Activated T-cell treated with anti-CD3 and anti-CD28 coated beads for 48 hours (primary cell): ENCODE data around the gene OR6C2.
"Not testable (repeated sequence)": the region's sequence is repeated elsewhere in the genome, so short reads cannot be mapped to it uniquely, and the experiment has no call there.

ENCODE experiments used
- DNase-seq: peaks from one replicate; pipeline ENCODE4 v3.0.0-alpha.2; 2020; ENCODE audit warnings: low read depth

Gene OR6C2

DNA sequence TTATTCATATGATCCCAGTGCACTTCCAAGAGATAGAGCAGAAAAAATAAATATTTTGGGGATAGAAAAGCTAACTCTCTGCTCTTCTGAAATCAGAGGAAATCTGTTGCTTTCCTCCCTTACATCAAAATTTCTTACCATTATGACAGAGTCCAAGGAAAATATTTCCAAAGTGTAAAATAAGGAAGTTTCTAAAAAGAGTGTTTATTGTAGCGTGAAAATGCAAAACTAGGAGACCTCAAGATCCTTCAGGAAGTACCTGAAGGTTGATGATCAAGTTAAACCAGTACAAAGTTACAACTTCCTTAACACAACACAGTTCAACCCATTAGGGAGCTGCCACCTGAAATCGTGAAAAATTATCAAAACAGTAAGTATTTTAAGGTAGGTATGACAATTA lies at the start of gene OR6C2:
Gene OR6C2, plus strand, starts transcription at position 301 of the 400 bp plus-strand sequence. CDS start 8,138 bp downstream, outside the sequence.
- no peak for DNase-seq

DNA sequence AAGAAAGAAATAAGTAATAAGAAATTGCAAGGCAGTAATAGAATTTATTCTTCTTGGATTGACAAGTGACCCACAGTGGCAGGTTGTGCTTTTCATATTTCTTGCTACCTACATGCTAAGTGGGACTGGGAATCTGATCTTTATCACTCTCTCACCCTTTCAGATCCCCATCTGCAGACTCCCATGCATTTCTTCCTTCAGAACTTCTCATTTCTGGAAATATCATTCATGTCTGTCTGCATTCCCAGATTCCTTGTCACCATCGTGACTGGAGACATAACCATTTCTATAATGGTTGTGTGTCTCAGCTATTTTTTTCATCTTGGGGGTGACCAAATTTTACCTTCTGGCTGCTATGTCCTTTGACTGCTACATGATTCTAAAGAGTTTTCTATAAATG lies 47.5 kb upstream of the OR6C2 start:
- no peak for DNase-seq

DNA sequence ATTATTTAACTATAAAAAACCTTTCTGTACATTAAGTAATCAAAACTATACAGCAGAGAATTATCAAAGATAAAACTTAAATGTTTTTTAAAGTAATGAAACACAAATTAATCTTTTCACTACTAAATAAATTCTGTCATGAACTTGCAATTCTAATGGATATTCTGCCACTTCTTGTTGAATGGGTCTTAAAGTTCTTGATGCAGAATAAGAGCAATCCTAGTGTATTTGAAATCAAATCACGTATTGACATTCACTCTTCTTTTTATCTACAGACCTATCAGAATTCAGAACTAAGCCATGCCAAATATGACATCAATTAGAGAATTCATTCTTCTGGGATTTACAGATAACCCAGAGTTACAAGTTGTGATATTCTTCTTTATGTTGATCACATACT lies 43.6 kb upstream of the OR6C2 start, which contains the start of gene OR6C65:
Gene OR6C65, plus strand, starts transcription at position 301 of the 400 bp plus-strand sequence. Its CDS starts 0 bp downstream, at position 301.
- DNase-seq, result no peak

DNA sequence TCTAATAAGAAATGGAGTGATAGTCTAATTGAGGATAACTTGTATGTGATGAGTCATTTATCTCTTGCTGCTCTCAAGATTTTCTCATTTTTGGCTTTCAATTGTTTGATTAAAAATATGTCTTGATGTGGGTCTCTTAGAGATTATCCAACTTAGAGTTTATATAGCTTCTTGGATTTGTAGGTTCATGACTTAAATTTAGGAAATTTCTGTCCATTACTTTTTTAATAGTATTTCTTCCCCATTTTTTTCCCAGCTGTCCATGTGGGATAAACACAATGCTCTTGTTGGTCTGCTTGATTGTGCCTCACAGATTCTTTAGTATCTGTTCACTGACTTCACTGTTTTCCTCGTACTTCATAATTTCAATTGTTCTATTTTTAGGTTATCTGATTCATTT lies 36.0 kb upstream of the OR6C2 start:
- DNase-seq, result no peak

DNA sequence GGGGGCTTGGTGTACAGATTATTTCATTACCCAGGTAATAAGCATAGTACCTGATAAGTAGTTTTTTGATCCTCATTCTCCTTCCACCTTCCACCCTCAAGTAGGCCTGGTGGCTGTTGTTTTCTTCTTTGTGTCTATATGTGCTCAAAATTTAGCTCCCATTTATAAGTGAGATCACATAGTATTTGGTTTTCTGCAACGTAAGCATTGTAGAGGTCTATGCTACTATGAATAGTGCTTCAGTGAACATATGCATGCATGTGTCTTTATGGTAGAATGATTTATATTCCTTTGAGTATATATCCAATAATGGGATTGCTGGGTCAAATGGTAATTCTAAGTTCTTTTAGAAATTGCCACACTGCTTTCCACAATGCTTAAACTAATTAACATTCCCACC lies 34.7 kb upstream of the OR6C2 start:
- DNase-seq, result not testable (repeated sequence)

DNA sequence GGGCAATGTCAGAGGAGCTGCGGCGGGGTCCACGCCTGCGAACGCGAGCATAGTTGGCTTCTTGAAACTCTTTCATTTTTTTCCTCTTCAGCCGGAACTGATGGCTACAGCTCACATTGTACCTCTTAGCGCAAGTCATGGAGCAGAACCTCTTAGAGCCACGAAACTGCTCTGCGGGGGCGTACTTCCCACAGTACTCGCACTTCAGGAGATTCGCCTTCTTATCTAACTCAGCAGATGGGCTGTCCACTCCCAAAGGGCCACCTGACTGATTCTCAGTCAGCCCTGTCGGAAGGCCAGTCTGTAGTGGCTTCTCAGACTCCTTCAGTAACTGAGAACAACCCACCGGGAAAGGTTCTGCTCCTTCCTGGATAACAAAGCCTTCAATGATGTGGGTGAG lies 31.7 kb upstream of the OR6C2 start:
- not testable (repeated sequence) for DNase-seq

DNA sequence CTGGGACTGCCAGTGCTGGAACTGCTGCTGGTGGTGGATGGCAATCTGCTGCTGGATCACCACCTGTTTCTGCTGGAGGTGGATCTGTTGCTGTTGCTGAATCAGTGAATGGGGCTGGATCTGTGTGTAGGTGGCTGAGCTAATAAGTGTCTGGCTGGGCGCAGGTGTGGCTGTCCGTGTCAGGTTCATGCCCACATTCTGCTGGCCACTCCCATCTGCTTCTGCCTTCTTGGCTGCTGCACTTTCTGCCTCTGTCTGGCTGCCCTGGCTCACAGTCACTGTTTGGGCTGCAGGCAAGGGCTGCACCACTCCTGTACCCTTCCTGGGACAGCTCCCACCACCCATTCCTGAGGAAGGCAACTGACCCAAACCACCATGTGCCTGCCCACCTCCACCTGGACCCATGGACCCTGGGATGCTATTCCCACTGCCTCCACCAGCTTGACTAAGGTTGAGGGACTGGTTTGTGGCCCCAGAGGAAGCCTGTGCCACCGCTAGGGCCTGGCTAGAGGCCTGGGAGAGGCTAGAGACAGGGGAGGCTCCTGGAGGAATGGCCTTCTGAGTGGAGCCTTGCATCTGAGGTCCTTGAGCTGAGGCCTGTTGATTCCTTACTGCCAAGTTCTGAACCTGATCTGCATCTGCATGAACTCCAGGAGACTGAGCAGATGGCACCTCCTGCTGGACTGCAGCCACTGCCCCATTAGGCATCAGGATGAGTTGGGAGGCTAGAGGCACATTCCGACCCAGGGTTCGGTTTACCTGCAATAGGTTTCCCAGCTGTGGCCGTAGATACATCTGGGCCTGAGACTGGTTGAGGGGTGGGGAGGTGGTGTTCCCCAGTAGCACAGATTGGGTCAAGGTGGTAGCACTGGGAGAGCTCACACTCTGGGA lies 30.1 kb upstream of the OR6C2 start:
- not testable (repeated sequence) for DNase-seq

DNA sequence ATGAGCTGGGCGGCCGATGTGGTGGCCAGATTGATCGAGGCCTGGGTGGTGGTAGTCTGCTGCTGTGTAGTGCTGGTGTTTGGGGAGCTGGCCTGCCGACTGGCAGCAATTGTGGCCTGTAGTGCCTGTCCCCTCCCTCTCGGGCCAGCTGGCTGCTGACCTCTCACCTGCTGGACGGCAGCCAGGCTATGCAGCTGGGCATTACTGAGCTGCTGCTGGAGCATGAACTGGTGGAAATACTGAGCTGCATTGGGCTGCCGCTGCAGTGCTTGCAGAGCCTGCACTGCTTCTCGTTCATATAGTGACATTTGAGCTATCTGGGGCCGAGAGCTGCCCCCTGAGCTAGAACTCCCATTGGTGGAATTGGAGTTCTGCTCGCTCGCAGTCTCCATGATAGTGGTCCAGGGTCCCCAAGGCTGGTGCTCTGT lies 29.5 kb upstream of the OR6C2 start:
- not testable (repeated sequence) for DNase-seq

DNA sequence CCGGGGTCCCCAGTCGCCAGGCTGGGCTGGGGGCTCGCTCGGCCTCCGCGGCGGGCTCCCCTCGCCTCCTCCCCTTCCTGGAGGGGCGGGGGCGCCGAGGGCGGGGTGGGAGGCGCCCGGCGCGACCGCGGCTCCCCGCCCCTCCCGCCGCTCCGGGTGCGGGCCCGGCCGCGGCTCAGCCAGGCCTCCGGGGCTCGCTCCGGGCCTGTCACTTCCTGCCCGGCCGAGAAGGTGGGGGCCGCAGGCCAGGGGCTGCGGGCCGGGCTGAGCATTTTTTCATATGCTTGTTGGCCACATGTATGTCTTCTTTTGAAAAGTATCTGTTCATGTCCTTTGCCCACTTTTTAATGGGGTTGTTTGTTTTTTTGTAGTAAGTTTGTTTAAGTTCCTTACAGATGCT lies 29.0 kb upstream of the OR6C2 start:
- DNase-seq, result not testable (repeated sequence)

DNA sequence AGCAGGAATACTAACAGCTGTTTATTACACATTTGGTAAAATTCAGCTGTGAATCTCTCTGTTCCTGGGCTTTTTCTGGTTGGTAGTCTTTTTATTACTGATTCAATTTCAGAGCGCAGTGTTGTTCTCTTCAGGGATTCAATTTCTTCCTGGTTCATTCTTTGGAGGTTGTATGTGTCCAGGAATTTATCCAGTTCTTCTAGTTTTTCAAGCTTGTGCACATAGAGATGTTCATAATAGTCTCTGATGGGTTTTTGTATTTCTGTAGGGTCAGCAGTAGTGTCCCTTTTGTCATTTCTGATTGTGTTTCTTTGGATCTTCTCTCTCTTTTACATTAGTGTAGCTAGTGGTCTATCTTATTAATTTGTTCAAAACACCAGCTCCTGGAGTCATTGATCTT lies 26.9 kb upstream of the OR6C2 start:
- DNase-seq, result no peak

DNA sequence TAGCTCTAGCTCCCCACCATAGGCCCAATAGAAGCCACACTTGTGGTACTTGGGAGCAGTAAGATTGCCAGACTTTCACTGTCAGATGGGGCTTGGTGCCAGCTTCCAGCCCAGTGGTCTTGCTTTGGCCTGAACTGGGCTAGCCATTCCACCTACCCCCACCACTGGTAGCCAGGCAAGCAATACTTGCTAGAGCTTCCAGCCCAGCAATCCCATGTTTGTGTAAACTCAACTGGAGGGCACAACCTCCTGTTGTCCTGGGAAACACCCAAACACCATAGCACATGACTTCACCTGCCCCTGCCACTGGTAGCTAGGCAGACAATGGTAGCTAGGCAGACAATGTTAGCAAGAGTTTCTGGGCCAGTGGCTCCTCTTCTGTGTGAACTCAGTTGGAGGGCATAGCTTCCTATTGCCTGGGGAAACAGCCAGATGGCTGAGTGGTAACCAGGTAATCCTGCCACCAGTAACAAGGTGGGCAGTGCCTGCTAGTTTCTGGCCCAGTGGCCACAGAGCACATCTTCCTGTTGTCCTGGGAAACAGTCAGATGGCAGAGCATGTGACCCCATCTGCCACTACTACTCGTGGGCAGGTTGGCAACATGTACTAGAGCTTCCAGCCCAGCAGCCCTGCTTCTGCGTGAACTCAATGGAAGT lies 23.4 kb upstream of the OR6C2 start:
- no peak for DNase-seq

DNA sequence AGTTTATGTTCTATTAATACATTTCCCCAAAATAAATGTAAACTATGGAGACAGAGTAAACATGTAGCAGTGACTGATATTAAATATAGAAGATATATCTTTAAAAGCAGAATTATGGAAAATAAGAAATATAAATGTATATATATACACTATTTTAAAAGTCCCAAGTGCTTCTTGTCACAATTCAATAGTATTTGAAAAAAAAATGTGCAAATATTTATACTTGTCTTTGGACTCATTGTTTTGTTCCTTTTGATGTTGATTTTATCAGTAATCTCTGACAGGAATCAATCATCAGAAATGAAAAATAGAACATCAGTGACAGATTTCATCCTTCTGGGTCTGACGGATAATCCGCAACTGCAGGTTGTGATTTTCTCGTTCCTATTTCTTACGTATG lies 17.9 kb upstream of the OR6C2 start, which contains the start of gene OR6C76:
Gene OR6C76, plus strand, starts transcription at position 301 of the 400 bp plus-strand sequence. Its CDS starts 0 bp downstream, at position 301.
- DNase-seq, result no peak

DNA sequence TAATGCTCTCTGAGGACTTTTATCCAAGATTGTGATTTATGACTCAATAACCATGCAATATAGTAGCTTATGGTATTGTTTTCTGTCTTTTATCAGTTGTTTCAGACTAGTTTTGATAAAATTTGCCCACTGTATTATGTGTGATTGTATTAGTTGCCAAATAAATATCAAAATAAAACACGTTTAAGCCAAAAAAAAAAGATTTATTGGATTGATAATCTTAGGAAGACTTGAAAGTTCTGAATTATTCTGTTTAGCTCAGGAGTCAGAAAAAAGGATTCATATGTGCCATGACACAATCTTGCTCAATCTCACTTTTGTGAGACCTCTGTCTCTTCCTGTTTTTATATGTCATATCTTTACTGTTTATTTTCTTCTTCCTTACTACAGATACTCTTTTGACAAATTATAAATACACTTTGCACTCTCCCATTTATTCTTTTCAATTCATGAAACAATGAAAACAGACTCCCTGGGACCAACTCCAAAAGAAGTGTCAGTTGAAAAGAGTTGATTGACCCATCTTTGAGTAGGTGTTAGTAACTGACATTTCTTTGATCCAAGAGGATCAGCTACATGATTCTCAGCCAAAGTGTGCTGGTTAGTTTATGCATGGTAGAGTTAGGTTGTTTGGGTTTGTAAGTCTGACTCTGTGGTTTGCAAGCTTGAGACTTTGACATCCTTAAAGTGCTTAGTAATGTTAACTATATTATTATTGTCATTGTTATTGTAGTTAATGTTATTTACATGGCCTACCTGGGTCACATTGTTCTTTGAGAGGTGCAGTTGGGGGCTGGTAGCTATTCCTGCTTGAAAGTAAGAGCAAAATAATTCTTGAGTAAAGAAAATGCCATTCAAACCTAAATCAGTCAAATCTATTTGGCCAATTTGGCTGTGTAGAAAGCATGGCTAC lies 15.3 kb upstream of the OR6C2 start:
- DNase-seq, result no peak

DNA sequence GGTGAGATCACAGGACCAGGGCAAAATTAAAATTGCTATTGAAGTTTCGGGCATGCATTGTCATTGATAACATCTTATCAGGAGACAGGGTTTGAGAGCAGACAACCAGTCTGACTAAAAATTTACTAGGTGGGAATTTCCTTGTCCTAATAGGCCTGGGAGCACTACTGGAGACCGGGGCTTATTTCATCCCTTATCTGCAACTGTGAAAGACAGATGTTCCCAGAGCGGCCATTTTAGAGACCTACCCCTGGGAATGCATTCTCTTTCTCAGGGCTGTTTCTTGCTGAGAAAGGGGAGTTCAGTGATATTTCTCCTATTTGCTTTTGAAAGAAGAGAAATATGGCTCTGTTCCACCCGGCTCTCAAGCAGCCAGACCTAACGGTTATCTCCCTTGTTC lies 2.6 kb upstream of the OR6C2 start:
- DNase-seq, result not testable (repeated sequence)

DNA sequence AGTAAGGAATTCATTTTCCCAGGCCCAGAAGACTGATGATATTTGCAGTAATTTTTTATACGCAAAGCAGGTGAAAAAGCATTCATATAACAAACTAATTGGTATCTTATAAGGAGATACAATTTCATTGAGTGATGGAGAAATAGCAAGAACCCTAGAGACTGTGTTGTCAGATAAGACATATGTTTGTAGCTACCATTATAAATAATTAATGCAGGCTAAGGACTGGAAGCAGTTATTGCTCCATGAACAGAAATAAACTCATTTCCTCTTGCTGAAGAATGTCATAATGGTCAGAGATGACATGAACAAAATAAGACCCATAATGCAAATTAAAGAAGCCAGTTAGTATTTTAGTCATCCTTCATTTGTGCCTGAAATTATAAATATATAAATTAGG lies 1.5 kb downstream of the OR6C2 start:
- no peak for DNase-seq

DNA sequence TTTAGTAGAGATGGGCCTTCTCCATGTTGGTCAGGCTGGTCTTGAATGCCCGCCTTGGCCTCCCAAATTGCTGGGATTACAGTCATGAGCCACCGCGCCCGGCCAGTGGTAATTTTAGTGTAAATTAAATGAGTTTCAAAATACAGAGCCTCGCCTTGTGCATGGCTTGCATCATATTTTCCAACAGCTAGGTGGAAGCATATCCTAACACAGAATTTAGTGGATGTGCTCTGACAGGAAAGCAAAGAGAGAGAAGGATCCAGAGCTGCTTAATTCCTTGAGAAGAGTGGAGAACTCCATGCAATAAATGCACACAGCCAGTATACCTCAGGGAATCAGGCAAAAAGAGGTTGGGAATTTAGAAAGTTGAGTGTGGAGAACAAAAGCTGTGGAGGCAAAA lies 2.5 kb downstream of the OR6C2 start:
- no peak for DNase-seq

DNA sequence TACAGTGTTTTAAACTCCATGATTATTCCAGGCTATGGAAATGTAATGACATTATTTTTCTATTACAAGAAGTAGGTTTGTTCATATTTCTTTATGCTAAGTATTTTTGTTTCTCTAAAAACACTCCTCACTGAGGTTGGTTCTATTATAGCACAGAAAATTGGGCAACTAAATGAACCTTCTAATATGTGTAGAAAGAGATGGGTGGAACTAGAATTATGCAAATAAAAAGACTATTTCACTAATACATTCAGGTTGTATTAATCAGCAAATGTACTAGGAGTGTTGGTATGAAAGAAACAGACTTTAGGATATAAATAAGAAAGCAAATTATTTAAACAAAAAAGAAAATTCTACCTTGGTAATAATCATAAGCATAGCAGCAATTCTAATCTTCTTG lies 4.9 kb downstream of the OR6C2 start:
- DNase-seq, result no peak

DNA sequence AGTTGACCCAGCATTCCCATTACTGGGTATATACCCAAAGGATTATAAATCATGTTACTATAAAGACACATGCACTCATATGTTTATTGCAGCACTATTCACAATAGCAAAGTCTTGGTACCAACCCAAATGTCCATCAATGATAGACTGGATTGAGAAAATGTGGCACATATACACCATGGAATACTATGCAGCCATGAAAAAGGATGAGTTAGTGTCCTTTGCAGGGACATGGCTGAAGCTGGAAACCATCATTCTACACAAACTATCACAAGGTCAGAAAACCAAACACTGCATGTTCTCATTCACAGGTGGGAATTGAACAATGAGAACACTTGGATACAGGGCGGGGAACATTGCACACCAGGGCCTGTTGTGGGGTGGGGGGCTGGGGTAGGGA lies 21.1 kb downstream of the OR6C2 start:
- not testable (repeated sequence) for DNase-seq

DNA sequence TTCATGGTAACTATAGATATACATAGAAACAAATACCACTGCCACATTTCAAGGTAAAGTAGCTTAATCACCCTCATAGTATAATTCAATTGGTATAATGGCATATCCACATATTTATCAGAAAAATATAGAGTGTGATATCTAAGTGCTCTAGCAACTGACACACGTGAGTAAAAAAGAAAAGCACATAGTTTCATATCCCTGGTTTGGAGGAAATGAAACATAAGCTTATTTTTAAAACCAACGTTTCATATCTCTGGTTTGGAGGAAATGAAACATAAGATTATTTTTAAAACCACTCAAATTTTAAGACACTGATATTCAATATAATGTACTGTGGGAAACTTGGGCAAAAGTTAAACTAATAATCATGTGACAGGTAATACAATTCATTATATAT lies 24.0 kb downstream of the OR6C2 start:
- no peak for DNase-seq

DNA sequence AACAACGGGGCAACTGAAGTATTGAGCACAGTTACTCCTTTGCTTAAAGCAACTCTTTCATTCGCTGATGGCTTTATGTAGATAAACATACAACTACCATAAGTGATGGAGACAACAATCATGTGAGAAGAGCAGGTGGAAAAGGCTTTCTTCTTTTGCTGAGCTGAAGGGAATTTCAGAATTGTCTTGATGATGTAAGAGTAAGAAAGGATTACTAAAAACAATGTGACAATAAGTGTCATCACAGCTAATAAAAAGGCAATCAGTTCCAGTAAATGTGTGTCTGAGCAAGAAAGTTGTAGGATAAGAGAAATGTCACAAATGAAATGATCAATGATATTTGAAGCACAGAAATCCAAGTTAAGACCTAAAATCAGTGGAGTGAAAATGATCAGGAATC lies 25.4 kb downstream of the OR6C2 start:
- DNase-seq, result no peak

DNA sequence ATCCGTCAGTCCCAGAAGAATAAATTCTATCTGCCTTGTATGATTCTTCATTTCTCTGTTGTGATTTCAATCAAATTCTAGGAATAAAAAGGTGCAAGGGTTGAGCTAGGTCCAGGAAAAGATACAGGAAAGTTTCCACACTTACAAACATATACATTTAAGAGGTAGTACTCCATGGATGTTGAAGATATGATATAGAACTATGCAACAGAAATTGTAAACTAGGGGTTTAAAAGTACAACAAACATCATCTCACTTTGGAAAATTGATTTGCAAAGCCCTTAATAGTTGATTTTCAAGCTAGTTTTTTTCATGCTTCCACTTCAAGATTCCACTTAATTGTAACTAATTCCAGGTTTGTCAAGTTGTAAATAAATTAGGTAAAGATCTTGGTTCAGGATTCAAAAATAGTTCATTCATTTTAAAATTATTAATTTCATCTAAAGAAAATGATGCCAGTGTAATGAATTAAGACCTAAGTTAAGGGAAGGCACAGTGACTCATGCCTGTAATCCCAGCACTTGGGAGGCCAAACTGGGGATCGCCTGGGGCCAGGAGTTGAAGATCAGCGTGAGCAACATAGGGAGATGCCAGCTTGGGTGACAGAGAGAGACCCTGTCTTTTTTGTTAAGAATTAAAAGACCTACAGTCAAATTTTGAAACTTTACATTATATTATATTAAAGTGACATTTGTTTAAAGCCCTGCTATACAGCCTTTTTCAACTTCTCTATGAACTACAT lies 26.4 kb downstream of the OR6C2 start, which contains the start of gene OR6C70:
Gene OR6C70, minus strand, starts transcription at position 51 of the 742 bp plus-strand sequence. Its CDS starts 0 bp downstream, at position 51.
- DNase-seq, result no peak
